NCI-H748 (cell line): Measurements from ENCODE around the gene AGBL5.
"Not testable (repeated sequence)": the region's sequence is repeated elsewhere in the genome, so short reads cannot be mapped to it uniquely, and the experiment has no call there.

Source experiments
- DNase-seq: peaks from one replicate; lab custom pipeline; 2025; ENCODE audit not compliant: unreplicated experiment; lab: John Stamatoyannopoulos, UW

Gene AGBL5

DNA sequence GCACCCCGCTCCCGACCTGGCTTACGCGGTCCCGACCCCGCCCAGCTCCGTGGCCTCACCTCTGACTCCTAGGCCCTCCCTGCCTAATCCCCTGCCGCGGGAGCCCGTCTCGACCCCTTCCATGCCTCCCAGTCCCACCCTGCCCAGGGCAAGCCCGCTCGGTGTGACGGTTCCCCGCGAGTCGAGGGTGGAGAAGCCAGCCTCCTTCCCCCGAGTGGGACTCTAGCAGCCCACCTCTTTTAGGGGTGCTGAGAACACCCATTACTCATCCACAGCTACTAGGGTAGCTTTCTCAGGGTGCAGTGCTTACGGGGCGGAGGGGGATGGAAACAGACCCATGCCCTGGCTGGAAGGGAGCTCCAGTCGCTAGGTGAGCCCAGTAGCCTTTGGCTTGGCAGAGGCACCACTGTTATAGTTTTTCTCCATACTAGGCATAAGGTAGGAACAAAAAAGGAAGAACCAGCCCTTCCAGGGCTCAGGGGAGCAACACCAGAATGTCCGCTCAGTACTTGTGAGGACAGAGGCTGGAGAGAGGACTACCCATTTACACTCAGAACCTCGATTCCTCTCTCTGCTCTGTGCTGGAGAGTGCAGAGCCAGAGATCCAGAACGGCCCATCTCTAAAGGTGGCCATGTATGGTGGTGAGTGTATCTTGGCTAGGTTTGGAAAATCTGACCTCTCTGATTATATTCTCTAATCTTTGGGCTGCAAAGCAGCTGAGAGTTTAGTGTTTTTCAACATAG is 606 bp downstream of the AGBL5 start:
- peak; percentile 50 for DNase-seq

DNA sequence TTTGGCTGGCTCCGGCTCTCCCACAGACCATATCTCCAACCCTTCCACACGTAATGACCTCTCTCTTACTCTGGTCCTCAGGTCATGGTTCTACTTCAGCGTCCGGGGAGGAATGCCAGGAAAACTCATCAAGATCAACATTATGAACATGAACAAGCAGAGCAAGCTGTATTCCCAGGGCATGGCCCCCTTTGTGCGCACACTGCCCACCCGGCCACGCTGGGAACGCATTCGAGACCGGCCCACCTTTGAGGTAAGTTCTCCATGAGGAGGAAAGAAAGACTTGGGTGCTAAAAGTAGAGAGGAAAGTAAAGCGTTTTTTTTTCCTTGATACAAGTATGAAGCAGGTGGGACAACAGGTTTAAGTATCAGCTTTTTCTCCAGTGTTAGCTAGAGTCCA is 1.9 kb downstream of the AGBL5 start:
- DNase-seq, result no peak

DNA sequence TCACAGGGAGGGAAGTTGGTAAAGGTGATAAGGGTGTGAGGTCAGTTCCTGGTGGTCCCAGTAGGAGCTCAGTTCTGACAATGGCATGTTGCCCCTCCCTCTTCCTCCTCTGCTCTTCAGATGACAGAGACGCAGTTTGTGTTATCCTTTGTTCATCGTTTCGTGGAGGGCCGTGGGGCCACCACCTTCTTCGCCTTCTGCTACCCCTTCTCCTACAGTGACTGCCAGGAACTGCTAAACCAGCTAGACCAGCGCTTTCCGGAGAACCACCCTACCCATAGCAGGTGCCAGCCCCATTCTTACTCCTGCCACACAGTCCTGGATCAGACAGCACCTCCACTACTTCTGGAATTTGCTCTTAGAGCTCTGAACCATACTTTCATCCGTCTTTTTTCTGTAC is 2.3 kb downstream of the AGBL5 start:
- no peak for DNase-seq

DNA sequence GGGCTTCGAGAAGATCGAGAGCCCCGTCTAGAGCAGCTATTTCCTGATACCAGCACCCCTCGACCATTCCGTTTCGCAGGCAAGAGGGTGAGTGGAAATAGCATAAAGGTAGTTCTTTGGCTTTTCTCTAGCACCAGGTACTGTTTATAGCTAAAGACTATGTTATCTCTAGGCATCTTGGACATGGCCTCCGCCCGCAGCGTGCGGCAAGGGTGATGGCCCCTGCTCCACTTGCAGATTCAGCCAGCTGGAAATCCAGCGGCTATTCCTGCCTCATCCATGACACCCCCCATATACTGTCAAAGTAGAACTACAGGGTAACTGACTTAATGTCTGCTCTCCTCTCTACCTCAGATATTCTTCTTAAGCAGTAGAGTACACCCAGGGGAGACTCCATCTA is 3.3 kb downstream of the AGBL5 start:
- DNase-seq, result no peak

DNA sequence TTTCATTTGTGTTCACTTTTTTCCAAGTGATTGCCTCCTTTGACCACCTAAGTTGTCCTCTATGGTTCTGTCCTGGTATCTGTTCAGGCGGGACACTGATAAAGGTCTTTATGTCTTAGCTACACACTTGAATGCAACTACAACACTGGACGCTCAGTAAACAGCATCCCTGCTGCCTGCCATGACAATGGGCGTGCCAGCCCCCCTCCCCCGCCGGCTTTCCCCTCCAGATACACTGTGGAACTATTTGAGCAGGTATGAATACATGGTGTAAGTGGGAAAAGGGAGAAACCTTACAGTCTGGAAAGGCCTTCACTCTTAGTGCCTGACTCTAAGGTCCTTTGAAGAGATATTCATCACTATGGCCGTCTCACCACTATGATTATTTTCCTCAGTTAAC is 5.7 kb downstream of the AGBL5 start:
- no peak for DNase-seq

DNA sequence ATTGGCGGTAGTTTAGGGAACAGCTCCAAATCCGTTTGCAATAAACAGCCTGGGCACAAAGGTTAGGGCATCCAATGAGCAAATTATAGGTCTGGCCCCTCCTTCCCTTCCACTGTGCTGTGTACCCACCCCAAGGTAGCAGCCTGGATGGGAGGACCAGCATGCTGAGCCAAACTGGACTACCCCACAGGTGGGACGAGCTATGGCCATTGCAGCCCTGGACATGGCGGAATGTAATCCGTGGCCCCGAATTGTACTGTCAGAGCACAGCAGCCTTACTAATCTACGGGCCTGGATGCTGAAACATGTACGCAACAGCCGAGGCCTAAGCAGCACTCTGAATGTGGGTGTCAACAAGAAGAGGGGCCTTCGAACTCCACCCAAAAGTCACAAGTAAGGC is 6.7 kb downstream of the AGBL5 start:
- no peak for DNase-seq

DNA sequence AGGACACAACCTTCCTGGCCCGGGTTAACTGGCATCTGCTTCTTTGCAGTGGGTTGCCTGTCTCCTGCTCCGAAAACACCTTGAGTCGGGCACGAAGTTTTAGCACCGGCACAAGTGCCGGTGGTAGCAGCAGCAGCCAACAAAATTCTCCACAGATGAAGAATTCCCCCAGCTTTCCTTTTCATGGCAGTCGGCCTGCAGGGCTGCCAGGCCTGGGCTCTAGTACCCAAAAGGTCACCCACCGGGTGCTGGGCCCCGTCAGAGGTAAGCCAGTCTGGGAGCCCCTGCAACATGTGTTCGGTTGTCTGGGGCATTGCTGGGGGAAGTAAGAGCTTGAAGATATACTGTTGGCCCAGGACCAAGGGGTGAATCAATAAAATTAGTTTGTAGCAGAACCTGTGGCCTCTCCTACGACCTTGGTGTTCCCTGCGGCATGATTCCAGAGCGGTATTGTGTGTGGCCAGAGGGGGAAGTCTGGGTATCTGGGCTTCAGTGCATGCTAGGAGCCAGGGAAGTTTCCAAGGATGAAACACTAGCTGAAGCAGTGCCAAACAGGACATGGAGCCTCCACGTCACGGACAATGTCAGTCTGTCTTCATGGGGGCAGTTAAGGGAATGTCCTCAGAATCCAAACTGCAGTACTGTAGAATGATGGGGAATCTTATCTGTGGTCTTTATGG is 7.8 kb downstream of the AGBL5 start:
- no peak for DNase-seq

DNA sequence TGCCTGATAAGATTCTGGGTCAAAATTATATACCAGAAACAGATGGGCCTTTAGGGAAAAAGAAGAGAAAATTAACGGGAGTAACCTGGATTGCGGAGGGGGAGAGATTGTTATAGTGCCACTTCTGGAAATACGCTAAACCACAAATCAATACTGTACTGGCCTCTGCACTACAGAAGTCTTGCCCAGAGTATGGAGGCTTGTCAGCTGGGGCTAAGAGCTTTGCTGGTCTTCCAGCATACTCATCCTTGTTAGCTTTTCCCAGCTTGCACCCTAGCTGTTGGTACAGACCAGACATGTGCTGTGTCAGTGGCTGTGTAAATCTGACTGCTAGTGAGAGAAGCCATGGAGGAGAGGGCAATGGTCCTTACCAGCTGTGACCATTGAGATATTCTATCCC is 8.9 kb downstream of the AGBL5 start:
- DNase-seq, result no peak

DNA sequence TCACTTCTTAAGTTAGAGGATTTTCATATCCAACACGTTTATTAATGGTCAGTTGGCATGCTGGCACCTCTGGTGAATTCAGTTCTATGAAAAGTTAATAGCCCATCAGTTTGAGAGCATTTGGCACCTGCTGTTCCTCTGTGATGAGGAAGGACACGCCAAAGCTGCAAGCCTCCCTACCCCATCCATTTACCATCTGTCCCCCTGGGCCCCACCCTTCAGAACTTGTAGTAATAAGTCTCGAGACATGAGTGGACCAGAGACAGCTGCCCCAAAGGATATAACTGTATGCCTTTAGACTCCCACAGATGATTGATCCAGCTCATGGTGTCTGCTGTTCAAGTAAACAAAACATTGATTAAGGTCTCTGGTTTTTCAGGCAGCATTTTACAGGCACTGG is 13.7 kb downstream of the AGBL5 start:
- no peak for DNase-seq

DNA sequence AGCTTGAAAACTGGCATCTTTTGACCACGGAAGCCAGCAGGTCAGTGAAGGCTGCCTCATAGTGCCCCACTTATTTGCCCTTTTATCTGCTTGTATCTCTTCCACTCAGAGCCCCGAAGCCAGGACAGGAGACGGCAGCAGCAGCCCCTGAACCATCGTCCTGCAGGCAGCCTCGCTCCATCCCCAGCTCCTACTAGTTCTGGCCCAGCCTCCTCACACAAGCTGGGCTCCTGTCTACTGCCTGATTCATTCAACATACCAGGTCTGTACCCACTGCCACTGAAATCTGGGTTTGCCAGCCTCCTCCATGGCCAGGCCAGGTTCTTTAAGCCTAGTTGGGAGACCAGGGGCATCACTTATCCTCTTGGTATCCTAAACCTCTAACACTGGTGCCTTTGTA is 15.9 kb downstream of the AGBL5 start:
- DNase-seq, result no peak

DNA sequence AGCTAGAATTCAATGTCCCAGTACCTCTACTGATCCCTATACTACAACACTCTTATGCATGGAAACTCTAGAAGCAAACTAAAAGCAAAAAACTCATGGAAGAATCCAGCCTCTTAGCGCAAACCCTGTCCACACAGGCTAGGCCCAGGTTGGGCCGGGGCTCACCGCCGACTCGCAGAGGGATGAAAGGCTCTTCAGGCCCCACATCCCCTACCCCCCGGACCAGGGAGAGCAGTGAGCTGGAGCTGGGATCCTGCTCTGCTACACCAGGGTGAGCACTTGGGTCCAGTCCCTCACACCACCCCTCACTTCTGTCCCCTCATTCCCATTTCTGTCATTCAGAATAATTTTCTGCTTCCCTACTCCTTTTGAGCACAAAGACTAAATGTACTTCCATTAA is 18.0 kb downstream of the AGBL5 start:
- DNase-seq, result no peak

DNA sequence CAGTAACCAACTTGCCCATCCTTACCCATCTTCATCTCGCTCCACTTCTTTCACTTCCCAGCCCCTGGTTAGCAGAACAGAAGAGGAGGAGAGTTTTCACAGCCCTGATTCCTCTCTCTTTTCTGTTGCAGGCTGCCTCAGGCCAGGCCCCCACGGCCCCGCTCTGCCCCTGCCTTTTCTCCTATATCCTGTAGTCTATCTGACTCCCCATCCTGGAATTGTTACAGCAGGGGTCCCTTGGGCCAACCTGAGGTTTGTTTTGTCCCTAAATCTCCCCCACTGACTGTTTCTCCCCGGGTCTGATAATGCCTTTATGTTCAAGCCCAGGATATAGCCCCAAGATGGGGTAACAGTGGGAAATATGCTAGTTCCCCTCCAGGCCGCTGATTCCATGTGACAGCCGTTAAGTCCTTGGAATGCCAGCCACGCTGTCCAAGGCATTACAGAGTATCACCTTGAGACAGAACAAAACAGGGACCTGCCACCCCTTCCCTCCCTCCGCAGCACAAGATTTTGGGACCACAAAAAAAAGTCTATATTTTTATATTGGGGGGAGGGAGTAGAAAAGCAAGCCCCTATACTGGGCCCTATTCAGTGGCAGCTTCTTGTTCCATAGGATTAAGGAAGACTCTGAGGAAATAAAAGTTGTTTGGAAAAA is 18.6 kb downstream of the AGBL5 start:
- DNase-seq, result no peak

DNA sequence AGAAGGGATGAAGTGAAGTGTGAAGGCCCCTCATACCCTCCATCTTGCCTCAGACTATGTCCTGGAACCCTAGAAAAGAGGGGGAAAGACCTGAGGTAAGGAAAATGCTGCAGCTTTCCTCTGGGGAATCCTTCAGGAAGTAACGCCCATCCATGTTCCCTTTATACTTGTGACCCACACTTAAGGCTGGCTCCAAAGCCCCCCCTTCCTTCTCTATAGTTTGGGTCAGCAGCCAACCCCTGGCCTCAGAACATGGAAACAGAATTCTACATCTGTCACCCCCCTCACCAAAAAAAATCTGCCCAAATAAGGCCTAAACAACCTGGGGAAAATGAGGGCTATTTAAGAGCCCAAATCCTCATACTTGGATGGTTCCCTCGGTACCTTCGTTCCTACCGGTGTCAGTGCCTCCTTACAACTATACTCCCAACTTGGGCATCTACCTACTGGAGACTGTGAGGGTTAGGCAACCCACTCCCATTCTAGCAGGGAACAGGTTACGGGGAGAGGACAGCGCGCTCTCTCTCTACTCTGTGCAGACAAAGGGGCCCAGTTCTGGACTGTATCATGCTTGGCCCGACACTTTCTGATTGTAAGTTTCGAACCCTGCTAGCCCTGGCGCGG is 19.3 kb downstream of the AGBL5 start:
- no peak for DNase-seq

DNA sequence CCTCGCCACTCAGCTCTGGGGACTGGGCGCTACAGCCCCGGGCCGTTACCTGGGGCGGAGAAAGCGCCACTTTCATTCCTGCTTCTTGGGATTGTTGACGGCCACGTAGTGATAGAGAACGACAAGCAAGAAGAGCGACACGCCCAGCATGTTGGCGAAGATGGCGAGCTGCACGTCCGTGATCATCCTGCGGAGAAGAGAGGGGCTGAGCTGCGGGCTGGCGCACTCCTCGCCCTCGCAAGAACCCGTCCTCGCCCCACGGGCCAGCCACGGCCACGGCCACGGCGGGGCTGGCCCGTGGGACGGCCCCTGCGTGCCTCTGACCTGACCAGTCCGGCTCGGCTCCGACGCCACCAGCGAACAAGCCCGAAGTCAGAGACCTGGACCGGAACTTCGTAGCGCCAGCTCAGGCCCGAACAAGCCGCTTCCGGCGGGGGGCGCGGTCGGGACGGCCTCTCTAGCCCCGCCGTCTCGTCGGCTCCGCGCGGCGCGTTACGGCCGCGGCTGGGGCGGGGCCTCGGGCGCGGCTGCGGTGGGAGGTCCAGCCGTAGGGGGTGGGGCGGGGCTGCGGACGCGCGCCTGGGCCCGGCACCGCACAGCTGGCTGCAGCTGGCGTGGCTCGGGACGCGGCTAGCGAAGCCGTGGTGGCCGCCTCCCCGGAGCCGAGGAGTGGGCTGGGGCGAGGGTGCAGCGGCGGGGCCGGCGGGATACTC is 20.0 kb downstream of the AGBL5 start, which contains the start of gene OST4:
Gene OST4, minus strand, starts transcription at position 378 of the 713 bp plus-strand sequence.
- peak; percentile 94 for DNase-seq

DNA sequence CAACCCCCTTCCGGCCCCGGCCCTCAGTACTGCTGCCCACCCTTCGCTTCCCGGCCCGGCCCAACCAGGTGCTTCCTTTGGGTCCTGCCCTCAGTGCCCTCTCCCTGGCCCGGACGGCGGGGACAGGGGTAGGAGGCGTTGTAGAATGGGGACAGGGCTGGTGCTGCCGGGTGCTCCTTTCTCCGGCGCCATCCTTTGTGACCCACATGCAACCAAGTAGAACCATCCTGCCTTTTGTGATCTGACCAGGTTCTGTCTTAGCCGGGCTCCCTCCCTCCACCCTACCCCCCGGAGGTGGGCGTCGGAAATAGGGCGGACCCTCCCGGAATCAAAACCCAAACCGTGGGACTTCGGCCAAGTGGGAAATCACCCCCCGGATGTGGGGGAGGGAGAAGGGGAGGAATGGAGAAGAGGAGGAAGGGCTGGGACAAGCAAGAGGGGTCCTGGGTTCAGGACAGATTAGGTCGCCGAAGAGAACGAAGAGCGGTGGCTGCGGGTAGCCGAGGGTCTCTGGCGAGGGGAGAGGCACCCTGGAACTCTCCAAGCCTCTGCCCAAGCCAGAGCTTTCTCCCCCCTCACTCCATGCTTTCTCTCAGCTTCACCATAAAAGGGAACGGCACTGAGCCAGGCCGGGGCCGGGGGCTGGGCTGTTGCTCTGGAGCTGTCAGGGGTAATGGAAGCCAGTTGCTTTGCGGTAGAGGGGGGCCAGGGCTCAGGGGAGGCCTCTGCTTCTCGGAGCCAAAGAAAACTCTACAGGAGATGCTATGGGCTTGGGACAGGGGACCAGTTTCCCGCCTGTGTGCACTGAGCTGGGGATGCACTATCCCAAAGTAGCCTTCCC is 20.7 kb downstream of the AGBL5 start:
- peak; percentile 42 for DNase-seq

DNA sequence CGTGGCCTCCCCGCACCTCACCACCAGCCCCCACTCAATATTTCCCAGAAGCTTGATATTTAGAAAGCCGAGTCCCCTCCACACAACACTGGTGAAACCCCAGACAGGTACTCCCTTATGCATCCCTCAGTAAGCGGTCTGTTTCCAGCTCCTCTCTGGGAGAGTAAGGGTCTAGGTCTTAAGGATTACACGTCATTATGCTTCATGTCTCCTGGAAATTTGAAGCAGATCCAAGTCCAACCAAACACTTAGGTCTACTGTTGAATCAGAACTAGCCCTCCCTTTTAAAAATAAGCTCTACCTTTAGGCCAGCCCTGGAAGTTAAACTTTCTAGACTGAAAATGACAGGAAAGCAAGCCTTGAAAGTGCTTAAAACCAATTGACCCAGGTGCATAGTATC is 21.5 kb downstream of the AGBL5 start:
- no peak for DNase-seq

DNA sequence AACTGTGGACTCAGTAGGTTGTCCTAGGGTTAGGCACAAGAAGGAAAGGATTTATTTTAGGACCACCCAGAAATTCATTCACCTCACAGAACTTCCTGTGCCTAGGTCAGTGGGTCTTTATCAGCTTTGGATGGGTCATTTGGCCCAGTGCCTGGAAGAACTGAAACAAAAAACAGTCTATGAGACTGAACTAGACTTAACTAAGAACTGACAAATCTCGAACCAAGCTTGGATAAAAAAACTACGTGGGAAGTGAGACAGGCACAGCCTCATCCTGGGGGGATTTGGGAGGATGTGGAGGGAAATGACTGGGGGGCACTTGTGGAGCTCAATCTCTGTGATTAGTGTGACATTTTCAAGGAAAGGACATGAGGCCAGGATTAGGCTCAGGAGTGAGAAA is 22.3 kb downstream of the AGBL5 start:
- no peak for DNase-seq

DNA sequence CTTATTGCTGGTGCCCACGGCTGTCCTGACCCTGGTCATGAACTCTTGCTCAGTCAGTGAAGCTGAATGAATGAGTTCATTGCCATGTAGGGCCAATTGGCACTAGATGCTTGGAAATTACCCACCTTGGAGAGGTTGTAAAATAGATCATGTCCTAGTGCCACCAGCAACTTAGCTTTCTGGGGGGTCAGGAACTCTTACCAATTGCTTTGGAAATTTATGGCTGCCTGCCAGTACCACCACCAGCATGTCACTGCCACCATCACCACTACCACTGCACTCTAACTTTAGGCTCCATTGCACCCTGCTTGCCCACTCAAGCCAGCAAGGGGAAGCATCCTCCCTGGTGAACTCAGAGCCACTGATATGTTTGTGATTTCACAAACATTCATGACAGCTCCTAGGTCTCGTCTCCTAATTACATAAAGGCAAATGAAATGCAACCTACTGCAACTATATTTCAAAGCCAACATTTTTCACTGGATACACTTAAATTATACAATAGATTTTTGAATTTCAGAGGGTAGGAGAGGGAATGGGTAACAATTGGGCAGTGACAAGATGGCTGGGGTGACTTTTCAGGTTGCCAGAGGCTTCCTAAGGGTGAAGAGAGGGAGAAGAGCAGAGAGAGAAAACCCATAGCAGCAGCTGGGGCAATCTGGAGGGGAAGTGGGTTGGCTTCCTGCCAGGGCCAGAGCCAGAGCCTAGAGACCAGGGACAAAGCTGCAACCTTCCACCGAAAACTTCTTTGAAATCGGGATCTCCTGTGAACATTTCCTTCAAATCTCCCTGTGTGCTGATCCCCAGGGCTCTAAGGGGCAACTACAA is 23.5 kb downstream of the AGBL5 start:
- DNase-seq, result peak; percentile 8

DNA sequence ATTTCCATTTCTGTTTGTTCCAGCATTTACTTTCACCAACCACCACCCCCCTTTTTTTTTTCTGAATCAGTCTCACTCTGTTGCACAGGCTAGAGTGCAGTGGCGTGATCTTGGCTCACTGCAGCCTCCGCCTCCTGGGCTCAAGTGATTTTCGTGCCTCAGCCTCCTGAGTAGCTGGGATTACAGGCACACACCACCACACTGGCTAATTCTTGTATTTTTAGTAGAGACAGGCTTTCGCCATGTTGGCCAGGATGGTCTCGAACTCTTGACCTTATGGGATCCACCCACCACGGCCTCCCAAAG is 24.1 kb downstream of the AGBL5 start:
- DNase-seq, result not testable (repeated sequence)

DNA sequence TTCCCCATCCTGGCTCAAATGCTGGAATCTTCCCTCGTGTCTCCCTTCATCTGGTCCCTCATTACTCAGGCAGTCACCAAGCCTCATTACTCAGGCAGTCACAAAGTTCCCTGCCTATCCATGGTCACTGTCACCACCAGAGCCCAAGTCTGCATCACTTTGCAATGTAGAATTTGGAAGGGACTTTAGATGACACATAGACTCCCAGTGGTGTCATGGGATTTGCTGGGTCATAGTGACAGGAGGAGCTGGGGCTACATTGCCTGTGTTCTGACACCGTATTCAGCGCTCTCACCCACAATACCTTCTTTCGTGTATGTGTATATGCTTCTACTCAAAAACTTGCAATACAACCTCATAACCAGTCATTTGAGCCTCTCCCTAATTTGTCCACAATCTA is 24.9 kb downstream of the AGBL5 start:
- DNase-seq, result no peak
